GM12878 (cell line): ENCODE data around the gene PRSS12. TPM values are rescaled to one million over a fixed set of nuclear protein-coding genes. Genes with fewer than 3 reads are reported as not detected.

ENCODE experiments used
- ATAC-seq: fragments of 200-7000 bp; cut with Tn5 transposase; 3 replicates; pipeline ENCODE4 v1.9.1; 2020; ENCODE audit warnings: mild to moderate bottlenecking, moderate library complexity
- BruUV-seq: library from RNA; stranded (reverse); fragments of 400-500 nt; replicated peaks from 2 replicates; lab custom pipeline; 2021; lab: Mats Ljungman, UMichigan
- CTCF ChIA-PET: fragments of 300-600 bp; sonication (Branson Sonifier 250); formaldehyde crosslinking; extraction: SDS; loops from one replicate; lab custom pipeline; 2021; ENCODE audit warnings: inconsistent platforms; lab: Yijun Ruan, JAX
- POLR2A ChIA-PET: fragments of 350-600 bp; formaldehyde crosslinking; extraction: SDS; loops from one replicate; lab custom pipeline; 2021; ENCODE audit warnings: inconsistent platforms; lab: Charles Lee
- RAD21 ChIA-PET: fragments of 300-600 bp; sonication (Branson Sonifier 250); formaldehyde crosslinking; loops from one replicate; lab custom pipeline; 2023; ENCODE audit warnings: antibody characterized with exemption; ENCODE audit not compliant: unreplicated experiment; lab: Charles Lee
- SMC1A ChIA-PET: fragments of 300-600 bp; sonication (Branson Sonifier 250); formaldehyde crosslinking; loops from one replicate; lab custom pipeline; 2023; ENCODE audit not compliant: unreplicated experiment, uncharacterized antibody; lab: Charles Lee
- DNase-seq: peaks from one replicate; pipeline ENCODE4 v3.0.0-alpha.2; 2011; ENCODE audit warnings: low read depth, low spot score
- FAIRE-seq: peaks from 3 replicates; lab custom pipeline; 2011; peaks lifted over from hg19 to GRCh38; lab: Jason Lieb, UNC
- H2AFZ ChIP-seq: 2 replicates; pipeline ENCODE4 v1.6.0; 2011; ENCODE audit warnings: low read depth, low read length, control low read depth; ENCODE audit not compliant: control insufficient read depth
- H3K27ac ChIP-seq: 2 replicates; pipeline ENCODE4 v1.5.1; 2011; ENCODE audit warnings: control low read depth; ENCODE audit not compliant: control insufficient read depth, insufficient read depth
- H3K27me3 ChIP-seq, 2 experiments: replicated peaks in 1 of 2; 2 replicates each; pipeline versions ENCODE4 v1.6.0 to v1.6.1; 2011; ENCODE audit warnings: low read length in 1 of 2; ENCODE audit not compliant: control insufficient read depth in 2 of 2, insufficient read depth in 2 of 2
- H3K36me3 ChIP-seq, 2 experiments: 2 replicates each; pipeline ENCODE4 v1.5.1; 2011; ENCODE audit warnings: low read length in 1 of 2; ENCODE audit not compliant: control insufficient read depth in 2 of 2, insufficient read depth in 2 of 2
- H3K4me1 ChIP-seq: 2 replicates; pipeline ENCODE4 v1.6.1; 2011; ENCODE audit warnings: mild to moderate bottlenecking, low read length, moderate library complexity, mixed read lengths; ENCODE audit not compliant: control insufficient read depth, insufficient read depth
- H3K4me2 ChIP-seq: 2 replicates; pipeline ENCODE4 v1.6.0; 2011; ENCODE audit warnings: control low read depth; ENCODE audit not compliant: control insufficient read depth, insufficient read depth
- H3K4me3 ChIP-seq: fragments of 200-600 bp; sonication (generic); 2 replicates; pipeline ENCODE4 v1.5.1; 2016
- H3K79me2 ChIP-seq: 2 replicates; pipeline ENCODE4 v1.6.0; 2011; ENCODE audit warnings: low read length; ENCODE audit not compliant: control insufficient read depth, insufficient read depth
- H3K9ac ChIP-seq: 2 replicates; pipeline ENCODE4 v1.8.0; 2011; ENCODE audit warnings: low read length, control low read depth, mixed read lengths; ENCODE audit not compliant: control insufficient read depth, insufficient read depth
- H3K9me3 ChIP-seq: replicated peaks from 3 replicates; pipeline ENCODE4 v1.5.1; 2011; ENCODE audit warnings: mild to moderate bottlenecking, low read length; ENCODE audit not compliant: control insufficient read depth, insufficient read depth
- H4K20me1 ChIP-seq: 2 replicates; pipeline ENCODE4 v1.6.0; 2011; ENCODE audit not compliant: control insufficient read depth, insufficient read depth
- CBFB ChIP-seq: IDR thresholded peaks from 2 replicates; pipeline ENCODE4 v1.6.1; 2016; ENCODE audit warnings: antibody characterized with exemption, low read depth
- GATAD2B ChIP-seq: fragments of 450-650 bp; conservative IDR thresholded peaks from 2 replicates; pipeline ENCODE4 v1.6.1; 2017; ENCODE audit warnings: low read depth, mild to moderate bottlenecking, moderate library complexity
- HCFC1 ChIP-seq: fragments of 150-350 bp; IDR thresholded peaks from 2 replicates; pipeline ENCODE4 v1.6.1; 2014; ENCODE audit warnings: low read length
- MYB ChIP-seq: fragments of 150-350 bp; IDR thresholded peaks from 2 replicates; pipeline ENCODE4 v1.6.1; 2014; ENCODE audit warnings: mild to moderate bottlenecking, low read depth, low read length, borderline replicate concordance
- NFYA ChIP-seq: IDR thresholded peaks from 2 replicates; pipeline ENCODE4 v1.6.1; 2011; ENCODE audit warnings: low read depth, mild to moderate bottlenecking, low read length, improper control_type of control experiment, borderline replicate concordance
- NFYB ChIP-seq: IDR thresholded peaks from 2 replicates; pipeline ENCODE4 v1.6.1; 2011; ENCODE audit warnings: low read depth, mild to moderate bottlenecking, low read length, improper control_type of control experiment, moderate library complexity; ENCODE audit not compliant: insufficient read depth
- RAD21 ChIP-seq: IDR thresholded peaks from 2 replicates; pipeline ENCODE4 v1.6.1; 2011; ENCODE audit warnings: mild to moderate bottlenecking, low read depth, low read length, moderate library complexity; ENCODE audit not compliant: insufficient read depth
- RAD51 ChIP-seq: fragments of 450-650 bp; IDR thresholded peaks from 2 replicates; pipeline ENCODE4 v1.6.1; 2016; ENCODE audit warnings: moderate library complexity, mild to moderate bottlenecking, inconsistent platforms
- RCOR1 ChIP-seq: conservative IDR thresholded peaks from 2 replicates; pipeline ENCODE4 v1.6.1; 2012; ENCODE audit warnings: low read depth, low read length, improper control_type of control experiment
- SUPT20H ChIP-seq: IDR thresholded peaks from 2 replicates; pipeline ENCODE4 v1.6.1; 2011; ENCODE audit warnings: low read depth, mild to moderate bottlenecking, low read length, moderate library complexity, borderline replicate concordance; ENCODE audit not compliant: control insufficient read depth
- TAF1 ChIP-seq: IDR thresholded peaks from 2 replicates; pipeline ENCODE4 v1.6.1; 2011; ENCODE audit warnings: mild to moderate bottlenecking, low read depth, low read length, borderline replicate concordance
- TBL1XR1 ChIP-seq: IDR thresholded peaks from 2 replicates; pipeline ENCODE4 v1.6.1; 2012; ENCODE audit warnings: low read depth, low read length, improper control_type of control experiment
- ZBED1 ChIP-seq: IDR thresholded peaks from 2 replicates; pipeline ENCODE4 v1.6.1; 2016; ENCODE audit warnings: borderline replicate concordance
- ZNF217 ChIP-seq: fragments of 450-650 bp; IDR thresholded peaks from 2 replicates; pipeline ENCODE4 v1.6.1; 2017; ENCODE audit warnings: antibody characterized with exemption, mild to moderate bottlenecking
- ZNF274 ChIP-seq: IDR thresholded peaks from one replicate; pipeline ENCODE4 v1.8.0; 2011; ENCODE audit not compliant: insufficient read length, insufficient read depth
- ZSCAN29 ChIP-seq: fragments of 450-650 bp; IDR thresholded peaks from 2 replicates; pipeline ENCODE4 v1.6.1; 2017; ENCODE audit warnings: mild to moderate bottlenecking, moderate library complexity
- WGBS: methylation state at CpG from one replicate; pipeline ENCODE4 v1.1.6; 2016; ENCODE audit warnings: low lambda C conversion rate; ENCODE audit not compliant: insufficient replicate concordance, insufficient coverage; ENCODE audit errors: missing lambda C conversion rate; 5-methylcytosine and 5-hydroxymethylcytosine counted together
- in situ Hi-C: fragments of 300-500 bp; cut with MboI; formaldehyde crosslinking; loops from 9 replicates; pipeline ENCODE4 v1.14.3; 2018; ENCODE audit warnings: mixed read lengths
- intact Hi-C: fragments of 100-400 bp; cut with micrococcal nuclease; formaldehyde crosslinking; loops from one replicate; pipeline ENCODE4 v1.14.2; 2022; ENCODE audit not compliant: unreplicated experiment
- polyA plus RNA-seq, 11 experiments: library from polyadenylated mRNA; depleted of rRNA in 4 of 11; unstranded in 6 of 11; stranded (reverse) in 5 of 11; fragments of >200 nt; fragmentation: Nextera tagmentation in 4 of 11; fragmentation: Illumina TruSeq in 1 of 11; extraction: Ambion mirVana in 4 of 11; extraction: Trizol in 1 of 11; gene quantifications; 1 replicate in 1 of 11; 2 replicates in 10 of 11; pipeline versions ENCODE4 v1.2.1 to v1.2.3, GENCODE V29; 2011 to 2016; ENCODE audit warnings: inconsistent platforms in 2 of 11, missing spikeins in 2 of 11, low read depth in 1 of 11
- total RNA-seq, 4 experiments: library from RNA; depleted of rRNA in 3 of 4; stranded (reverse); fragments of >200 nt in 3 of 4; fragmentation: Illumina TruSeq in 1 of 4; extraction: Trizol in 1 of 4; gene quantifications; 2 replicates each; pipeline versions ENCODE4 v1.2.1 to v1.2.3, GENCODE V29; 2013 to 2021
- TF ChIP-seq, protein P1 (sequence below): fragments of 450-650 bp; IDR thresholded peaks from 2 replicates; pipeline ENCODE4 v1.6.1; 2017; ENCODE audit warnings: low read depth, mild to moderate bottlenecking, moderate library complexity
- TF ChIP-seq, protein P2 (sequence below): fragments of 450-650 bp; IDR thresholded peaks from 2 replicates; pipeline ENCODE4 v1.6.1; 2014; ENCODE audit warnings: mild to moderate bottlenecking
- TF ChIP-seq, protein P3 (sequence below): fragments of 450-650 bp; IDR thresholded peaks from 2 replicates; pipeline ENCODE4 v1.6.1; 2016; ENCODE audit warnings: mild to moderate bottlenecking
- TF ChIP-seq, protein P4 (sequence below): fragments of 450-650 bp; IDR thresholded peaks from 2 replicates; pipeline ENCODE4 v1.6.1; 2017; ENCODE audit warnings: mild to moderate bottlenecking

The PRSS12 gene
- total and polyA plus RNA-seq, 10 of the 15 experiments (the other 5 are each of a cell fraction or from before 2014, with no cell fraction given) = 0.04 to 0.34 (median 0.11) TPM; not detected in 2

DNA sequence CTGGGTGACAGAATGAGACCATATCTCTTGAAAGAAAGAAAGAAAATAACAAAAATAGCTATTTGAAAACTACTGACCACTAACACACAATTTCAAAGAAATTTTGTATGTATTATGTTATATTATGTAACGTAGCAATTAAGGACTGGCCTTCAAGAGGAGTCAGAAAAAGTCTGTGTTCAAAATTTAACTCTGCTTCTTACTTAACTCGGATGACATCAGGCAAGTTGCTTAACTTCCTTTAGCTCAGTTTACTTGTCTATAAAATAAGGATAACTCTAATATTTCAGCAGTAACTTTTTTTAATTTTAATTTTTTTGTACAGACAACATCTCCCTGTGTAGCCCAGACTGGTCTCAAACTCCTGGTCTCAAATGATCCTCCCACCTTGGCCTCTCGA is 14.6 kb upstream of the PRSS12 start (continued):
- TF ChIP-seq, protein P1, sequence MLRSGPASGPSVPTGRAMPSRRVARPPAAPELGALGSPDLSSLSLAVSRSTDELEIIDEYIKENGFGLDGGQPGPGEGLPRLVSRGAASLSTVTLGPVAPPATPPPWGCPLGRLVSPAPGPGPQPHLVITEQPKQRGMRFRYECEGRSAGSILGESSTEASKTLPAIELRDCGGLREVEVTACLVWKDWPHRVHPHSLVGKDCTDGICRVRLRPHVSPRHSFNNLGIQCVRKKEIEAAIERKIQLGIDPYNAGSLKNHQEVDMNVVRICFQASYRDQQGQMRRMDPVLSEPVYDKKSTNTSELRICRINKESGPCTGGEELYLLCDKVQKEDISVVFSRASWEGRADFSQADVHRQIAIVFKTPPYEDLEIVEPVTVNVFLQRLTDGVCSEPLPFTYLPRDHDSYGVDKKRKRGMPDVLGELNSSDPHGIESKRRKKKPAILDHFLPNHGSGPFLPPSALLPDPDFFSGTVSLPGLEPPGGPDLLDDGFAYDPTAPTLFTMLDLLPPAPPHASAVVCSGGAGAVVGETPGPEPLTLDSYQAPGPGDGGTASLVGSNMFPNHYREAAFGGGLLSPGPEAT = no peak
- TF ChIP-seq ZSCAN29 = no peak
- TF ChIP-seq SUPT20H = no peak
- TF ChIP-seq RAD51 = no peak
- TF ChIP-seq, protein P2, sequence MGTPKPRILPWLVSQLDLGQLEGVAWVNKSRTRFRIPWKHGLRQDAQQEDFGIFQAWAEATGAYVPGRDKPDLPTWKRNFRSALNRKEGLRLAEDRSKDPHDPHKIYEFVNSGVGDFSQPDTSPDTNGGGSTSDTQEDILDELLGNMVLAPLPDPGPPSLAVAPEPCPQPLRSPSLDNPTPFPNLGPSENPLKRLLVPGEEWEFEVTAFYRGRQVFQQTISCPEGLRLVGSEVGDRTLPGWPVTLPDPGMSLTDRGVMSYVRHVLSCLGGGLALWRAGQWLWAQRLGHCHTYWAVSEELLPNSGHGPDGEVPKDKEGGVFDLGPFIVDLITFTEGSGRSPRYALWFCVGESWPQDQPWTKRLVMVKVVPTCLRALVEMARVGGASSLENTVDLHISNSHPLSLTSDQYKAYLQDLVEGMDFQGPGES = no peak
- no peak for TF ChIP-seq ZNF274
- TF ChIP-seq ZNF217 = no peak
- TF ChIP-seq NFYA = no peak

GRCh38 chr4:118363166-118363565 is 10.4 kb upstream of the PRSS12 start:
- no peaks in the 10 kb centered on the region for H3K36me3 ChIP-seq
- no peaks in the 10 kb centered on the region for H3K4me1 ChIP-seq
- DNase-seq (no peak), FAIRE-seq (no peak), ATAC-seq (no peak)
- H3K79me2 ChIP-seq = no peaks in the 10 kb centered on the region
- BruUV-seq = no TSS peak
- H3K4me3 ChIP-seq = no peak overlapping the region
- POLR2A ChIA-PET = no interaction called here
- in situ Hi-C loops (no loop called here), intact Hi-C loops (no loop called here)
- H4K20me1 ChIP-seq = no peaks in the 10 kb centered on the region
- no peak overlapping the region for H2AFZ ChIP-seq
- no peak overlapping the region for H3K4me2 ChIP-seq
- no peaks in the 10 kb centered on the region for H3K27me3 ChIP-seq
- H3K9ac ChIP-seq = no peak overlapping the region
- 60% methylated on average over 3 of the region's 3 CpGs for WGBS
- CTCF ChIA-PET = interaction anchor here (0.9 to 2.5 kb wide), 4 partner anchors 10 to 60 kb away, joined by 3 to 11 read pairs (median 4); partner anchors contain the start of gene PRSS12
- H3K9me3 ChIP-seq = no peaks in the 10 kb centered on the region
- SMC1A ChIA-PET = interaction anchor here (1.1 to 1.3 kb wide), 2 partner anchors 10 to 11 kb away, joined by 3 to 4 read pairs; no protein-coding TSS in a partner anchor
- H3K27ac ChIP-seq = no peak overlapping the region
- RAD21 ChIA-PET = interaction anchor here (0.7 kb wide), 1 partner anchor 89 kb away, joined by 3 read pairs; no protein-coding TSS in a partner anchor
- TF ChIP-seq HCFC1 (no peak), TBL1XR1 (no peak), CBFB (no peak), RCOR1 (no peak), RAD21 (no peak), TAF1 (no peak), ZBED1 (no peak), MYB (no peak), GATAD2B (no peak), ZNF217 (no peak), NFYB (no peak)
- TF ChIP-seq, protein P3, sequence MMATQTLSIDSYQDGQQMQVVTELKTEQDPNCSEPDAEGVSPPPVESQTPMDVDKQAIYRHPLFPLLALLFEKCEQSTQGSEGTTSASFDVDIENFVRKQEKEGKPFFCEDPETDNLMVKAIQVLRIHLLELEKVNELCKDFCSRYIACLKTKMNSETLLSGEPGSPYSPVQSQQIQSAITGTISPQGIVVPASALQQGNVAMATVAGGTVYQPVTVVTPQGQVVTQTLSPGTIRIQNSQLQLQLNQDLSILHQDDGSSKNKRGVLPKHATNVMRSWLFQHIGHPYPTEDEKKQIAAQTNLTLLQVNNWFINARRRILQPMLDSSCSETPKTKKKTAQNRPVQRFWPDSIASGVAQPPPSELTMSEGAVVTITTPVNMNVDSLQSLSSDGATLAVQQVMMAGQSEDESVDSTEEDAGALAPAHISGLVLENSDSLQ = no peak
- TF ChIP-seq, protein P4, sequence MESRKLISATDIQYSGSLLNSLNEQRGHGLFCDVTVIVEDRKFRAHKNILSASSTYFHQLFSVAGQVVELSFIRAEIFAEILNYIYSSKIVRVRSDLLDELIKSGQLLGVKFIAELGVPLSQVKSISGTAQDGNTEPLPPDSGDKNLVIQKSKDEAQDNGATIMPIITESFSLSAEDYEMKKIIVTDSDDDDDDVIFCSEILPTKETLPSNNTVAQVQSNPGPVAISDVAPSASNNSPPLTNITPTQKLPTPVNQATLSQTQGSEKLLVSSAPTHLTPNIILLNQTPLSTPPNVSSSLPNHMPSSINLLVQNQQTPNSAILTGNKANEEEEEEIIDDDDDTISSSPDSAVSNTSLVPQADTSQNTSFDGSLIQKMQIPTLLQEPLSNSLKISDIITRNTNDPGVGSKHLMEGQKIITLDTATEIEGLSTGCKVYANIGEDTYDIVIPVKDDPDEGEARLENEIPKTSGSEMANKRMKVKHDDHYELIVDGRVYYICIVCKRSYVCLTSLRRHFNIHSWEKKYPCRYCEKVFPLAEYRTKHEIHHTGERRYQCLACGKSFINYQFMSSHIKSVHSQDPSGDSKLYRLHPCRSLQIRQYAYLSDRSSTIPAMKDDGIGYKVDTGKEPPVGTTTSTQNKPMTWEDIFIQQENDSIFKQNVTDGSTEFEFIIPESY = no peak
